Calu3 (cell line): ENCODE data around the gene REEP6. TPM values are rescaled to one million over a fixed set of nuclear protein-coding genes. Genes with fewer than 3 reads are reported as not detected.

ENCODE experiments used
- BruUV-seq: library from RNA; stranded (reverse); fragments of 400-500 nt; replicated peaks from 2 replicates; lab custom pipeline; 2021; lab: Mats Ljungman, UMichigan
- CTCF ChIA-PET: fragments of 300-600 bp; sonication (Branson Sonifier 250); formaldehyde crosslinking; loops from one replicate; lab custom pipeline; 2022; ENCODE audit warnings: antibody characterized with exemption; lab: Charles Lee
- DNase-seq: peaks from one replicate; pipeline ENCODE4 v3.0.0; 2022
- H3K27ac Mint-ChIP-seq: one replicate; pipeline ENCODE4 v1.8.0; 2022; ENCODE audit warnings: mixed read lengths; ENCODE audit not compliant: unreplicated experiment
- H3K27me3 Mint-ChIP-seq: one replicate; pipeline ENCODE4 v1.8.0; 2022; ENCODE audit warnings: mixed read lengths; ENCODE audit not compliant: unreplicated experiment
- H3K36me3 Mint-ChIP-seq: one replicate; pipeline ENCODE4 v1.8.0; 2022; ENCODE audit warnings: mild to moderate bottlenecking, moderate library complexity, mixed read lengths; ENCODE audit not compliant: insufficient read depth, unreplicated experiment
- H3K4me1 Mint-ChIP-seq: one replicate; pipeline ENCODE4 v1.8.0; 2022; ENCODE audit warnings: mild to moderate bottlenecking, low read depth, mixed read lengths; ENCODE audit not compliant: unreplicated experiment
- H3K4me3 Mint-ChIP-seq: one replicate; pipeline ENCODE4 v1.8.0; 2022; ENCODE audit warnings: mild to moderate bottlenecking, low read depth, moderate library complexity, mixed read lengths; ENCODE audit not compliant: unreplicated experiment
- H3K9me3 Mint-ChIP-seq: one replicate; pipeline ENCODE4 v1.8.0; 2022; ENCODE audit warnings: low read depth, mixed read lengths; ENCODE audit not compliant: unreplicated experiment
- CTCF ChIP-seq: fragments of 200-600 bp; IDR thresholded peaks from one replicate; pipeline ENCODE4 v1.8.0; 2022; ENCODE audit warnings: antibody characterized with exemption; ENCODE audit not compliant: unreplicated experiment
- intact Hi-C: fragments of 100-400 bp; cut with micrococcal nuclease; formaldehyde crosslinking; loops from one replicate; pipeline ENCODE4 v1.10.0; 2022; ENCODE audit not compliant: unreplicated experiment
- total RNA-seq: library from RNA; stranded (reverse); gene quantifications from 2 replicates; pipeline ENCODE4 v1.2.3, GENCODE V29; 2022

Gene REEP6
- total RNA-seq, 1 experiment from 2014 or later: 13.9 TPM

GRCh38 chr19:1466018-1466460 is 24.9 kb upstream of the REEP6 start:
- H3K9me3 Mint-ChIP-seq: no peaks in the 10 kb centered on the region
- H3K36me3 Mint-ChIP-seq: peaks cover 8% of the 10 kb centered on the region
- no peak overlapping the region for H3K4me3 Mint-ChIP-seq
- CTCF ChIA-PET: interaction anchor here (0.5 to 1.1 kb wide), 3 partner anchors 13 to 197 kb away, joined by 3 to 6 read pairs (median 3); no protein-coding TSS in a partner anchor
- DNase-seq: no peak
- intact Hi-C loops: no loop called here
- no peaks in the 10 kb centered on the region for H3K4me1 Mint-ChIP-seq
- TF ChIP-seq CTCF: no peak
- no peaks in the 10 kb centered on the region for H3K27me3 Mint-ChIP-seq
- H3K27ac Mint-ChIP-seq: no peak overlapping the region
- BruUV-seq: no TSS peak

GRCh38 chr19:1466461-1467214 is 24.3 kb upstream of the REEP6 start:
- Mint-ChIP-seq H3K9me3 (no peaks in the 10 kb centered on the region), H3K27me3 (no peaks in the 10 kb centered on the region), H3K27ac (no peak overlapping the region), H3K4me1 (no peaks in the 10 kb centered on the region), H3K36me3 (peaks cover 8% of the 10 kb centered on the region), H3K4me3 (no peak overlapping the region)
- no peak for TF ChIP-seq CTCF
- DNase-seq: no peak
- BruUV-seq: no TSS peak
- intact Hi-C loops: no loop called here
- CTCF ChIA-PET: interaction anchor here (0.5 to 1.1 kb wide), 3 partner anchors 14 to 196 kb away, joined by 3 to 6 read pairs (median 3); no protein-coding TSS in a partner anchor

- Mint-ChIP-seq H3K4me3 (no peak overlapping the region), H3K9me3 (no peaks in the 10 kb centered on the region), H3K36me3 (peaks cover 8% of the 10 kb centered on the region), H3K27ac (no peak overlapping the region), H3K4me1 (no peaks in the 10 kb centered on the region), H3K27me3 (no peaks in the 10 kb centered on the region)
- BruUV-seq: no TSS peak
- DNase-seq: no peak
- CTCF ChIA-PET: interaction anchor here (1.1 kb wide), 1 partner anchor 14 kb away, joined by 3 read pairs; no protein-coding TSS in a partner anchor
- TF ChIP-seq CTCF: no peak
- intact Hi-C loops: no loop called here
Observed at GRCh38 chr19:1467215-1467489, 23.8 kb upstream of the REEP6 start.

- Mint-ChIP-seq H3K4me3 (no peak overlapping the region), H3K27me3 (no peaks in the 10 kb centered on the region), H3K4me1 (no peaks in the 10 kb centered on the region), H3K9me3 (no peaks in the 10 kb centered on the region), H3K27ac (no peak overlapping the region), H3K36me3 (peaks cover 8% of the 10 kb centered on the region)
- TF ChIP-seq CTCF: no peak
- BruUV-seq: no TSS peak
- CTCF ChIA-PET: no interaction called here
- intact Hi-C loops: no loop called here
- no peak for DNase-seq
Observed at GRCh38 chr19:1467490-1468273, 23.3 kb upstream of the REEP6 start.
